Stimulated activated naive CD4-positive, alpha-beta T cell treated with Interleukin-2 at 50 U/mL for 16 hours (primary cell): Measurements from ENCODE around the gene RBM17.
"Not testable (repeated sequence)": the region's sequence is repeated elsewhere in the genome, so short reads cannot be mapped to it uniquely, and the experiment has no call there.

Experiments
- DNase-seq: peaks from one replicate; lab custom pipeline; 2025; lab: John Stamatoyannopoulos, UW

The RBM17 gene

DNA sequence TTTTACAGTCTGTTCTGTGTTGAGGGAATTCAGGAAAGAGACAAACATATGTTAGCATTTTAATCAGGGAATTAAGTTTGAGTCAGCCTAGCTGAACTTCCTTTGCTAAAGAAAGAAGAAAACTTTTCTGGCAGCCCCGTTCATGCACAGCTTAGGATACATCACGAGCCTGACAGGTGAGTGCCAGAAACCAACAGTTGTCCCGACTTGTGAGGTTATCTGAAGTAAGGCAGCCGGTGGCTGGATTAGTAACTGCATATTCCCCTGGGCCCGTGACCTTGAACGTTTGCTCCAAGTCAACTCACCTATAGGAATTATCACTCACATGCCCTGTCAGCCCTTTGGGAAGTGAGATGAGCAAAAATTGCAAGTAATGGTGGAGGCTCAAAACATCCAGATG is 24.1 kb downstream of the RBM17 start:
- DNase-seq: no peak

DNA sequence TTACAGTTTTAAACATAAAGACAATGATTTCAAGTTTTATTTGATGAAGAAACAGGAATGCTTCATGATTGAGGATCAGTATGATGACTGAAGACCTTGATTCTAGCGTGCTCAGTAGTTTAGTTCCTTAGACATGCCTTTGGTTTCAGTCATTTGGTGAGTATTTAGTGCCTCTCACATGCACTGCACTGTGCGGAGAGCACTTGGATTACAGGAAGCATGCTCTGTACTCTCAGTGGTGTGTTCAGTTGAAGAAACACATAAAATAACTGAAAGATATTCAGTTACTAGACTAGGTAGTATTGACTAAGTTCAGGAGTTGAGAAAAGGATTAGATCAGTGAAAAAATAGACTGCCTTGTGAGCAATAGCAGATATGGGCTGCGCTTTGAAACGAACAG is 25.5 kb downstream of the RBM17 start:
- no peak for DNase-seq

DNA sequence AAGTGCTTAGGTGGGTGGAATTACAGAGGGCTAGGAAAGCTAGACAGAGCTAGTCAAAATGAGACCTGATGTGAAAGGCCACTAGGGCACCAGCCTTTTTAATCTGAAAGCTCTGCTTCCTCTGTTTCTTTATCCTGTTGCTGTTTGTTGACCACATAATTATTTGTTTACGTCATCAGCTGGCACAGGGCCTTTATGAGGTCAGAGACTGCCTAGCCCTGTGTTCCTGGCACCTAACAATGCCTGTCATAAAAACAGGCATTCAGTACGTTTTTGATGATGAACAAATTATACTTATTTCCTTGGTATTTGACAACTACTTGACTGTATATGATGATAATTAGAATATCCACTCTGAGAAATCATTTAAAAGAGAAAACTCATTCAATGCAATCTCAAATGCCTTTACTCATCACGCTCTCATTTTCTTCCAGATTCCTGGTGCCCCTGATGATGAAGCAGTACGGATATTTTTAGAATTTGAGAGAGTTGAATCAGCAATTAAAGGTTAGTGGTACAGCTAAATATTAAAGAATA is 26.0 kb downstream of the RBM17 start:
- no peak for DNase-seq

DNA sequence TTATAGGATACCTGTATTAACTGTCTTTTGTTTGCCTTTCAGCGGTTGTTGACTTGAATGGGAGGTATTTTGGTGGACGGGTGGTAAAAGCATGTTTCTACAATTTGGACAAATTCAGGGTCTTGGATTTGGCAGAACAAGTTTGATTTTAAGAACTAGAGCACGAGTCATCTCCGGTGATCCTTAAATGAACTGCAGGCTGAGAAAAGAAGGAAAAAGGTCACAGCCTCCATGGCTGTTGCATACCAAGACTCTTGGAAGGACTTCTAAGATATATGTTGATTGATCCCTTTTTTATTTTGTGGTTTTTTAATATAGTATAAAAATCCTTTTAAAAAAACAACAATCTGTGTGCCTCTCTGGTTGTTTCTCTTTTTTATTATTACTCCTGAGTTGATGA is 26.6 kb downstream of the RBM17 start:
- DNase-seq: no peak

DNA sequence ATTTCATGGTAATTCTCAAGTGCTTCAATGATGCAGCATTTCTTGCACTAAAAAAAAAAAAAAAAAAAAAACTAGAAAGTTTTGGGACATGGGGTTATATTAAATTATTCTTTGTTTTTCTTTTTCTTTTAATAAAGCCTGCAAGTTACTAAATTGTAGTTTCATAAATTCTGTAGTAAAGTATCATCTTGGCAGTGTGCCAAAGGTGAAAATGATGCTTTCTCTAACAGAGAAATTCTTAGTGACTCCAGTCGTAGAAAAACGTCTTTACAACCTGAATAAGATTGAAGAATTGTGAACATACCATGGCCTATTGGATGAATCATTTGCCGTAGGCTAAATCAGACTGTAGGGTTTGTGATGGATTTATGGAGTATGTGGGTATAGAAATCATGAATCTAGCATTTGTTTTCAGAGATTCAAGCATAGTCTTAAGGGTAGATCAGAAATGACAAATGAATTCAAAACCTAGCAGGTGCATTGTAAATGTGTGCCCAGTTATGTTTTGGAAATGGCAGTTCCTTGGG is 27.1 kb downstream of the RBM17 start:
- no peak for DNase-seq

DNA sequence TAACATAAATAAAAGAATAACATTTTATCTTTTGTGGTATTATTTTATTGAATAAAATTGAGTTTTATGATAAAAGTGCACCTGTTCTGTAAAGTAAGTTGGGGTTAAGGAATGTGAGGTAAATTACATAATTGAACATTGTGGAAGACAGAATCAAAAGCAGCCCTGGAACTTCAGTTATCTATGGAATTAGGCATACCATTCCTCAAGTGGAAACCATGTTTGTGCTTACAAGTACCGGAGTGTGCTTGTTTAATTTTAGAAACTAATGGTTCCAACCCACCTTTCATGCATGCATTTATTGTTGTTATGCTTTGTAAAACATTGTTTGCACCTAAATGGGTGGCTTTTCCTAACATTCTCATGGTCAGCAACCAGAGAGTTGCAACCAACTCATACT is 28.0 kb downstream of the RBM17 start:
- no peak for DNase-seq

DNA sequence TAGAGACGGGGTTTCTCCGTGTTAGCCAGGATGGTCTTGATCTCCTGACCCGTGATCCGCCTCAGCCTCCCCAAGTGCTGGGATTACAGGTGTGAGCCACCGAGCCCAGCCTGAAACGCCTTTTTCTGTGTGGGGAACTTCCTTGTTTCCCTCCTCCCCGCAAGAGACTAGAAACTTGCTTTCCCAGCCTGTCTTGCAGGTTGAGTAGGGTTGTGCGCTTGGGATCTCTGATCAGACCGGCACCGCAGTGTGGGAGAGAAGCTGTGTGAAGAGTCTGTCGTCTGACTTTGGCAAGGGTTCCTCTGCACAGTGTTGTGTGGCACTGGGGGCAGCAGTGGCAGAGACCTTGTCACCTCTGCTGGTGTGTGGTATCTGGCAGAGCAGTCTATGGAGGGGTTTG is 28.9 kb downstream of the RBM17 start:
- no peak for DNase-seq

DNA sequence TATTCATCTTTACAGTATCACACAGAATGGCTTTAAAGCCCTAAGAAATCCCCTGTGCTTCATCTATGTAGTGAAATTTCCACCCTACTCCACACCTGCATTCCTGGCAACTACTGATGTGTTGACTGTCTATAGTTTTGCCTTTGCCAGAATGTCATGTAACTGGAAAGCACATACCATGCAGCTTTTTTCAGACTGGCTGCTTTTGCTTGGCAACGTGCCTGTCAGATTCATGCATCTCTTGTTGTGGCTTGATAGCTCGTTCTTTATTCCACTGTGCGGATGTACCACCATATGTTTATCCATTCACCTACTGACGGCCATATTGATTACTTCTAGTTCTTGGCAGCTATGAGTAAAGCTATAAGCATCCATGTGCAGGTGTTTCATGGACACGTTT is 30.6 kb downstream of the RBM17 start:
- no peak for DNase-seq

DNA sequence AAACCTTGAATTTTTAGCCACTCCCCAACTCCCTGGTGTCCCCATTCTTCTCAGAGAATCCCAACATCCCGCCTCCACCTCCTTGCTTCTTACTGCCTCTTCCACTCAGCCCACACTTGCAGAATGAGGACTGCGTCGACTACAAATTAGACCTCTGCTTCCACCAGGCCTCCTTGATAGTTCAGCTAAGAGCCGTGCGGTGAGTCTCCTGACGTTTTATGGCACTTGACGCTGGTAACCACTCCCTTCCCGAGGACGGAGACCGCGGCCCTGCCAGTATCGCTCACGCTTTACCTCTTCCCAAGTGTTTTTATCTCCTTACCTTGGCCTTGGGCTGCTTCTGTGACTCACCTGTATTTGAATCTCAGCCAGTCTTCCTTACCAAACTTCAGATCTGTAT is 31.1 kb downstream of the RBM17 start:
- DNase-seq: no peak

DNA sequence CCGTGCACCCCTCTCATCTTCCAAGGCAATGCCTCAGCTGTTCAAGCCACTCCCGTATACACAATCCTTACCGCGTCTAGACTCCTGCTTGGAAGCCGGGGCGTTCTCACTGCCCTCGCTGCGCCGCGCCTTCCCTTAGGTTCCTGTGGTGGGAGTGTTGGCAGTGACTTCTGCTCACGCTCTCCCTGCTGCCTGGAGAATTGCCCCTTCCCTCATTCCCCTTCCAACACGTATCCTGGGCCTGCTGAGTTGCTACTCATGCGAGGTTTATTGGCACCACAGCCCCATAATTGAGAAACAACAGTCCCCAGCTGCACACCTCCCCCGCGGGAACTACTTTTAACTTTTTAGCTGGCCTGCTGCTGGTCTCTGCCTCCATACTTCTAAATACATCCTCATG is 31.9 kb downstream of the RBM17 start:
- DNase-seq: no peak

DNA sequence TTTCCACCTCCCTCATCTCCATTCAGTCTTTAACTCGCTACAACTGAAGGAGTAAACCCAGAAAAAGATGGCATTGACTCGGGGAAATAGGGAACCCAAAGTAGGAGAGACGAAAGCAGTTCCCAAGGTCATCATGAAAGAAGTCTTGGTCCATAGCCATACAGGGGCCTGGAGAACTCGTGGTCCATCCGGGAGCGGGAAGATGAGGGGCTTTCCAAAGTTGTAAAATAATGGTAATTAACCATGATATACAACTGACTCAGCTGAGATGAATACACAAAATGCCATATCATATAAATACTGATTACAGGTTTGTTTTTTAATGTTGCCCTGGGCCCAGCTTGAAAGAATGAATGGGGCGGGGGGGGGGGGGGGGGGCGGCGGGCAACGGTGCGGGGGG is 32.3 kb downstream of the RBM17 start:
- no peak for DNase-seq

DNA sequence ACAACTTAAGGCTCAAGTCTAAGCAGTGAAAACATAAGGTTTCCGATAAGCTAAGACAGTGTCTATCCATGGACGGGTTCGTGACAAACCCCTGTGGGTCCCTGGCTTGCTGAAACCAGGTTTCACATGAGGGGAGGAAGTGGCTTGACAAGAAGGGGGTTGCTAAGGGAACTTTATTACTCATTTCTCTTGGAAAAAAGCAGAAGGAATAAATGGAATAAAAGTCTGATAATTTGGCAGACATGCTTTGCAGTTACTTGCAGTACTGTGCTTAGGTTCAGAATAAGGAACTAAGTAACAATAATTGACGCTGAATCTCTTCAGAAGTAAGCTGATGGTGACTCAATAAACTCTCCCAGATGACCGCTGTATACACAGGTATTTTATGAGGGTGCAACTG is 34.7 kb downstream of the RBM17 start:
- no peak for DNase-seq

DNA sequence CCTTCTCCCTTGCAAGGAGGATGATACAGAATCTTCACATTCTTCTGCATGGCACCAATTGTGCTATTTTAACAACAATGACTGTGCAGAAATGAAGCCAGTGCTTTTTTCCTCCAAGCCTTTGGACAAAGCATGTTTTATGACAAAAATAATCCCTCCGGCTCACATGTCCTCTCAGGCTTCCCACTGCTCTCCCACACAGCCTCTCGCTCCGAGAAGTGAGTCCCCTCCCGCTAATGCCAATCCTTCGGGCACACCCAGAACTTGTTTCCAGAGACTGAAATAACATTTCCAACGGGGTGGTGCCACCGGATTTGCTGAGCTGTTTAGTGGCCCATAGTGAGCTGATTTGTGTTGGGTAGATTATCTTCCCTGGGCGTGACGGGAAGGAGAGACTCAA is 35.8 kb downstream of the RBM17 start:
- DNase-seq: no peak

DNA sequence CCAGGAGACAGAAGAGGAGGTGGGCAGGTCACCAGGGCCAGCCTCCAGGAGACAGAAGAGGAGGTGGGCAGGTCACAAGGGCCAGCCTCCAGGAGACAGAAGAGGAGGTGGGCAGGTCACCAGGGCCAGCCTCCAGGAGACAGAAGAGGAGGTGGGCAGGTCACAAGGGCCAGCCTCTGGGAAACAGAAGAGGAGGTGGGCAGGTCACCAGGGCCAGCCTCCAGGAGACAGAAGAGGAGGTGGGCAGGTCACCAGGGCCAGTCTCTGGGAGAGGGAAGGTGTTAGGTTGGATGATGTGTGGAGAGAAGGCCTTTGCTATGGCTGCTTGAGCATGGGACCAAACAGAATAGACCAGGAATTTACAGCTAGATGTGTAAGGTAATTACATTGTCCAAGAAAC is 38.6 kb downstream of the RBM17 start:
- DNase-seq: not testable (repeated sequence)

DNA sequence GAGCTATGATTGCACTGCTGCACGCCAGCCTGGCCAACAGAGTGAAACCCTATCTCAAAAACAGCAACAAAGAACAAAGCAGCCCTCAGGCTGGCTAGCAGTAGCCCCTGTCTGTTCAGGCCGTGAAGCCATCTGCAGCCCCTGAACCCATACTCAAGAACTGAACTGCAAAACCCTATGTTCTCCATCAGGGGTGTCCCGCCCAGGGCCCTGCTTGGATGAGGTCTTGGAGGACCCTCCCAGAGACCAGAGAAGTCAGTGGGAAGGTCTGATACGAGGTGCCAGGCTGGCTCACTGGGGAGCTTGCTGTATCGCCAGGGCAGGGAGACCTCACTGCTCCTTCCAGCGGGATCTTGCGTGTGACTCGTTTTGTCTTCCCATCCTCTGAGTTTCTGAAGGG is 39.3 kb downstream of the RBM17 start:
- no peak for DNase-seq

DNA sequence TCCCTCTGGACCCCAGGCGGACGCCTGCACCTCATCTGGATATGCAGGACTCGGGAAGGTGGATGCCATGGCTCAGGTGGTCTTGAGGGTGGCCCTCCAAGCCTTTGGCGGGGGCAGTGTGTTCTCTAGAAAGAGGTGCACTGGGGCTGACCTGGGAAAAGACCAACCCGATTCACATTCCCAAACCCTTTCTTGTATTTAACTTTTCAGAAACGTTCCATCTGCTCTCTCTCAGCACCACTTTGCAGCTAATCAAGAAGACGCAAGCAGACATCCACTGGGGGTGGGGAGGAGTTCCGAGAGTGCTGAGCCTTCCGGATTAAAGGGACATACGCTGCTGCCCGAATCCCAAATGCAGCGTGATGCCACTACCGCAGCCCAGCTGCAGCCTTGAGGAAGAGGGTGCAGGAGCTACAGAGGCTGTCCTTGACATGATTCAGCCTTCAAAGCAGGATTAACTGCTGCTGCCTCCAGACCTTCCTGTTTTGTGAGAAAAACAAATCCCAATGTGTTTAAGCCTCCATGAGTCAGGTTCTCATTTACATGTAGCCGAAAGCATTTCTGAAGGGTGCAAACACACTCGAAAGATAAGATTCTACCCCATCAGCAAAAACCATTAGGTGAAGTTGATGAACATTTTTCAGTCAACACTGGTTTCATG is 39.9 kb downstream of the RBM17 start:
- no peak for DNase-seq

DNA sequence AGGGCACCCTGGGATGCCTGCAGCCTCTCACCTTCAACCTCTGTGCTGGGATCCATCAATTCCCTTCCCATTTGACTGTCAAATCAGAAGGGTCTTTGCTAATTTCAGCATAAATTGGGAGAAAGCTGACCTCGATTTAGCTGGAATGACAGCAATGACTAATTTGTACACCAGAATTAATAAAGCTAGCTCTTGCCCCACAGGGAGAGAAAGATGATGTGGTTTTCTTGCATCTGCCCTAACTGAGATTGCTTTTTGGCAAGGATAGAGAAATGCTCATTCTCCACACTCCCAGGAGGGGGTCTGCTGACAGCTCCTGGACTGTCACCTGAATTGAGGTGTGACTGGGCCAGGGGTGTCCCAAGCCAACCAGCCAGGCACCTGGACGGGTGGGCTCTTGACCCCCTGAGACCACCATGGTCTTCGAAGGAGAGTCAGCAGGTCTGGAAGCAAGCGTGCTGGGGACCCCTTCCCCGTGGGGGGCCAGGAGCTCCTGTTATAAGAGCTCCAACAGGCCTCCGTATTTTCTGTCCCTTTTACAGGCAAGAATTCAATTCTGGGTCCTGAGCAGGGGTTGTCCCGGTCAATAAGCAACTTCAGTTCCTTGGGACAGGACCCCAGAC is 42.1 kb downstream of the RBM17 start:
- DNase-seq: no peak

DNA sequence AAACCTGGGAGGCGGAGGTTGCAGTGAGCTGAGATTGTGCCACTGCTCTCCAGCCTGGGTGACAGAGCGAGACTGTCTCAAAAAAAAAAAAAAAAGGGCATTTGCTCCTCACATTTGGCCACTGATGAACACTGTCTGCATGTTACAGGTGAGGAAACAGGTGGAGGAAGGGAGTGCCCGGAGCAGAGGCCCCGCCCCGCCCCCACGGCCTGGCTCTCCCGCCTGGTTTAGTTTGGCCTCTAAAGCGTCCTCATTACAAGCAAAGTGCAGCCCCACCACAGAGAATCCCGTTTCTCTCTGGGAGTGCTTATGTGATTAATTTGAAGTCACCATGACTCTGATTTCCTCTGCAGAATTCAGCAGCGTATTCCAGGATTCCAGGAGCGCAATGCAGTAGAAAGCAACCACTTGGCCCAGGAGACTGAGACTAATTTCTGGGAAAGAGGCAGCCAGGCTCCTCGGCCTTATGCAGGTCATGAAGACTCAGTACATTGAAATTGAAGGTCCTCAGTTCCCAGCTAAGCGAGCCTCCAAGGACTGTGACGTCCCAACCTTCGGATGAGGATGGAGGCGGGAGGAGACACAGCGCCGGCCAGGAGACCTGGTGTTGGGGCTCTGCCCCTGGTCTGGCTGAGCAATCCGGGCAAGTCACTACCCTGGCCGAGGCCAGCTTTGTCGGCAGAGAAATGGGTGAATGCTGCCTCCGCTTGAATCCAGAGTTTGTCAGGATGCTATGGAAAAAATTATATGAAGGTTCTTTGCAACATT is 44.7 kb downstream of the RBM17 start:
- no peak for DNase-seq

DNA sequence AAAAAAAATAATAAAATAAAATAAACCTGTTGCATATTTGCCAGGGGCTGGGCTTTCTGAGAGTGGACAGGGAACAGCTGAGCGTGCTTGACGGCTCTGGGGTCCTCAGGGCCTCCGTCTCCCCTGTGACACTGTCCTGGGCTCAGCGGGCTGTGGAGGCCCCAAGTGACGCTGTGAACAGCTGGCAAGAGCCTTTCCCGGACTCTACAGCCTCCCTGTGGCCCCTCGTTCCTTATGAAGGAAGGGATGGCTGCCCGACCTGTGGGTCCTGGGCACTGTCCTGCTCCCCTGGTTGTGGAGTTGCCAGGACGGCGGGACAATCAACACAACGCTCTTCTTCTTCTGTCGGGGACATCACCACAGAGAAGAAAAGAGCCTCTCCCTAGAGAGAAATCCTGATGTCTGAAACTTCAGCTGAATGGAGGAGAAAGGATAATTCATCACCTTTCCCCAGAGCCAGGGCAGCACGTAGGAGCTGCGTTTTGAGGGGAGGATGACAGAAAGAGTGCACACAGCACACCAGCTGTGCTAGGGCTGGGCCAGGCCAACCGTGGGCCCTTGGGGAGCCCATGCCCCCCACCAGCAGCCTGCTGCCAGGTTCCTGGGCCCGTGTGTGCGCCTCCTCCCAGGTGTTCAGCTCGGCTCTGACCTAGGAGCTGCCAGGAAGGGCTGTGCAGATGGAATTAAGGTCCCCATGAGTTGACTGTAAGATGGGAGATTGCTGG is 45.4 kb downstream of the RBM17 start:
- no peak for DNase-seq

DNA sequence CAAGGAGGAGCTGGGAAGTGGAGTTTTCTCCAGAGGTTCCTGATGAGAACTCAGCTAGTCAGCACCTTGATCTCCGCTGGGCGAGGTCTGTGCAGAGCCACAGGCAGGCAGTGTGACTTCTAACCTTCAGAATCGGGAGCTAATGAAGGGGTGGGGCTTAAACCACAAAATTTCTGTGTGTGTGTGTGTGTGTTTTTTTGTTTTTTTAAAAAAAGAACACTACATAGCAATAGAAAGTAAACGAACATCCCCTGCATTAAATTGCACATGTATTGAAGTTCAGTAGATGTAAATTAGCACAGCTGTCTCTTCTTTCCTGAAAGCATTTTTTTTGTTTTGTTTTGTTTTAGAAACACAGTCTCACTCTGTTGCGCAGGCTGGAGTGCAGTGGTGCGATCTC is 46.2 kb downstream of the RBM17 start:
- no peak for DNase-seq

DNA sequence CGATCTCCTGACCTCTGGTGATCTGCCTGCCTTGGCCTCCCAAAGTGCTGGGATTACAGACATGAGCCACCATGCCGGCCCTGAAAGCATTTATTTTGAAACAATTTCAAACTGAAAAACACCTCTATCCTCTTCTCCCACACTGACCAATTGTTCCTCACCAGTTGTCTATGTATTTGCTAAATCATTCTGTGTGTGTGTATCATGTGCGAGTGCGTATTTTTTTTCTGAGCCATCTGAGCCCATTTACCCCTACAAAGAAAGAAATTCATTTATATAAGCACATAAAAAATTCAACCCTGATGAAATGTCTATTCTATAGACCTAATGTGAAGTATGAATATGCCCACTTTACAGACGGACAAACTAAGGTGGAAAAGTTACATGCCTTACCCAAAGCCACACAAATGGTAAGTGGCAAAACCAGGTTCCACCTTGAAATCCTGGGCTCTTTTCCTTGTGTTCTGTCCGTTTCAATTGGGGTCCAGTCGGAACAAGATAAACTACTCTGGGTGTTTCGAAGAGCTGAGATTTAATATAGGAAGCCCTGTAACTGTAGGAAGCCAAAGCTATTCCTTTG is 46.8 kb downstream of the RBM17 start:
- DNase-seq: no peak
